ENCODE results near the gene RARRES2.
A peak's percentile ranks its signal among the peaks of the same experiment; 100 is the strongest.

The RARRES2 gene

GRCh38 chr7:150377635-150378034 lies 36.2 kb upstream of the RARRES2 start:
- no peak for DNase-seq (ENCODE audit: insufficient read length, low spot score)
- no peak for FAIRE-seq

DNA sequence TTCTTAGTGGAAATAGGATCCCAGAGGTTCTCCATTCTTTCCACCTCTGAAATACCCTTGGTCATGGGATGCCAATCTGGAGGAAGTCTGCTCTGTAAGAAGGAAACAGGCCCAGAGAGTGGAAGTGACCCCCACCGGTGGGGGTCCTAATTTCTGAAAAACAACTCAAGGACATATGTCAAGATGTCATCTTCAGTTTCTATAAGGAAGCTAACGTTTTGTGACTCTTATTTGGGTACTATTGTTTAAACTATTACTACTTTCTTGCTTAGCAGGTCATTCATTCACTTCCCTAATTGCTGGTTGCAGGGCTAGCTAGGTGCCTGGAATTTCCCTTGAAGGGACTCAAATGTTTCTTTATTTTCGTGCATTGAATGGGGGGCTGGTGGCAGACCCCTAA lies 35.8 kb upstream of the RARRES2 start:
- FAIRE-seq (no peak), DNase-seq (ENCODE audit: insufficient read length, low spot score) (no peak)

DNA sequence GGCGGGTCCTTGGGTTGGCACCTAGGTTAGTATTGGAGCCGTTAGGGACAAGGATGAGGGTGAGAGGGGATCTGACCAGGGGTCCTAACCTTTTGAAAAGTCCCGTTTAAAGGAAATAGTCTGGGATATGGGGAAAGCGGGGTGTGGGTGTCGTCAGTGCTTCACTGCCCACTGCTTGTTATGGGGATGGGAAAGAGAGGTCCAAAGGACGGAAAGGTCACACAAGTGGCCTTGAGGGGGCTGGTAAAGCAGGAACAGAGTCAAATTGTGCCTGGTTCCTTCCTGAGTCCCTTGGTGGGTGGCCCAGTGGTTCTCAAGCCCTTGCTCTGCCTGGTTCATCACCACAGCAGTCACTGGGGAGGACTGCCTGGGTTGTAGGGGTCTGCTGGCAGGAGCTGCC lies 35.1 kb upstream of the RARRES2 start:
- no peak for DNase-seq (ENCODE audit: insufficient read length, low spot score)
- FAIRE-seq, result no peak

- peak; percentile 31 for FAIRE-seq
These were observed 34.5 kb upstream of the RARRES2 start for GRCh38 chr7:150375662-150376521.

DNA sequence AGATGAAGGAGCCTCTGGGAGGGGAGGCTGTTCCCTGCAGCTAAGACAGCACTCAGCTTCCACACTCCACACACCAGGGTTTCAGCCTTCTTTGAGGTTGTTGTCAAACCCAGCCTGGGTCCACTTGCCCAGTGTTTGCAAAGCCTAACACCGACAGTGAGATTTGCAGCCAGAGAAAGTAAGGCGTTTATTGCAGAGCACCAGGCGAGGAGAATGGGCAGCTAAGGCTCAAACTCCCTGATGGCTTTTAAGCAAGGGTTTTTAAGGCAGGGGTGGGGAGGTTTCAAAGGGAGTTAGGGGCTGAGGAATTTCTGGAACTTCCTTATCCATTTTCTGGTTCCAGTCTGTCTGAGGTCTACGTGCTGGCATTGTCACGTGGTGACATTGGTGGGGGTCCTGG lies 33.0 kb upstream of the RARRES2 start:
- FAIRE-seq (no peak), DNase-seq (ENCODE audit: insufficient read length, low spot score) (no peak)

More at GRCh38 chr7:150375662-150376521, 34.5 kb upstream of the RARRES2 start:
- DNase-seq (ENCODE audit: insufficient read length, low spot score), result no peak

DNA sequence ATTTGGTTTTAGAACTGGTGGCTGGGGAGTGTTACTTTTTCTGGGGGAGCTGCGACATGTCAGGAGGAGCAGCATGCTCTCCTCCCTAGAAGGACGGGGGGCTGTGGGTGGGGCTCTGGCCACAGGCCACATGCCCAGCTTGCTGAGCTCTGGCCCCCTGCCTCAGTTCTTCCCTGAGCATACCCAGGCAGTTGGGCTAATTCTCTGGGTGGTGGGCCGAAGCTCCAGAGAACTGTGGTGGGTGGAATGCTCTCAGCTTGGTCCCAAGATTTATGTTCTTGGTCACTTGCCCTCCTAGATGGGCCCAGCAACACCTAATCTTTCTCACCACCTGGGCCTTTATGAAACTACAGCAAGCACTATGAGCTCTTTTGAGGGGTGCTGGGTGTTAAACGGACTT lies 32.6 kb upstream of the RARRES2 start:
- no peak for DNase-seq (ENCODE audit: insufficient read length, low spot score)
- FAIRE-seq, result no peak

DNA sequence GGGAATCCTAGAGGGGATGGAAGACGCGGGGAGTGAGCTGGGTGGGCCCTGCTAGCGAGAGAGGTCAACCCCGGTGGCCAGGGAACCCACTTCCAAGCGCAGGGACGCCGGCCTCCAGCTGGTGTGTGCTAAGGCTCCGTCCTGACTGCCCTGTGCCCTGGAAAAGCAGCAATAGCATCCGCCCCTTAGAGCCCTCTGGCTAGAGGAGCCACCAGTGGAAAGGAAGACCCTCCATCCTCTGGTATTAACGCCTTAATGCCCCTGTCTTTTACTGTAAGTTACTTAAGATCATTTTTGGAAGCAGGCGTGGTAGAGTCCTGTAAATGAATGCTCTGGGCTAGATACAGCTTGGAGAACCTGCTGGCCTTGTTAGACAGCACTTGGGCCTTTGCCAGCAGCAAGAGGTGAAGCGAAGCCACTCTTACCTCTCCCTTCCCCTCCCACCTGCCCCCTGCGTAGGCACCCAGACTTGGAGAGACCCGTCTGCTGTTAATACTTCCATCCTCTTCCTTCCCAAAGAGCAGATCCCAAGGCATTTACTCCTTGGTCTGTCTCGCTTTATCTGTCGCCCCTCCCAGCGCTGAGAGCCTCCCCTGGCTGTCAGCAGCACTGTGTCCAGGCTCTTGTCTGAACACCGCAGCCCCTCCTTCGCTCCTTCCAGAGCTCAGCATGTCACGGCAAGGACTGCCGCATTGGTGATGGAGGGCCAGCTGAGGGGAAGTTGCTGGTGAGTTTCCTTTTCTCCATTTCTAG lies 31.8 kb upstream of the RARRES2 start:
- FAIRE-seq, result no peak
- DNase-seq (ENCODE audit: insufficient read length, low spot score), result no peak

- FAIRE-seq, result no peak
- no peak for DNase-seq (ENCODE audit: insufficient read length, low spot score)
These were observed 31.0 kb upstream of the RARRES2 start for GRCh38 chr7:150372271-150373048.

- no peak for FAIRE-seq
These were observed 30.5 kb upstream of the RARRES2 start for GRCh38 chr7:150371996-150372270.

DNA sequence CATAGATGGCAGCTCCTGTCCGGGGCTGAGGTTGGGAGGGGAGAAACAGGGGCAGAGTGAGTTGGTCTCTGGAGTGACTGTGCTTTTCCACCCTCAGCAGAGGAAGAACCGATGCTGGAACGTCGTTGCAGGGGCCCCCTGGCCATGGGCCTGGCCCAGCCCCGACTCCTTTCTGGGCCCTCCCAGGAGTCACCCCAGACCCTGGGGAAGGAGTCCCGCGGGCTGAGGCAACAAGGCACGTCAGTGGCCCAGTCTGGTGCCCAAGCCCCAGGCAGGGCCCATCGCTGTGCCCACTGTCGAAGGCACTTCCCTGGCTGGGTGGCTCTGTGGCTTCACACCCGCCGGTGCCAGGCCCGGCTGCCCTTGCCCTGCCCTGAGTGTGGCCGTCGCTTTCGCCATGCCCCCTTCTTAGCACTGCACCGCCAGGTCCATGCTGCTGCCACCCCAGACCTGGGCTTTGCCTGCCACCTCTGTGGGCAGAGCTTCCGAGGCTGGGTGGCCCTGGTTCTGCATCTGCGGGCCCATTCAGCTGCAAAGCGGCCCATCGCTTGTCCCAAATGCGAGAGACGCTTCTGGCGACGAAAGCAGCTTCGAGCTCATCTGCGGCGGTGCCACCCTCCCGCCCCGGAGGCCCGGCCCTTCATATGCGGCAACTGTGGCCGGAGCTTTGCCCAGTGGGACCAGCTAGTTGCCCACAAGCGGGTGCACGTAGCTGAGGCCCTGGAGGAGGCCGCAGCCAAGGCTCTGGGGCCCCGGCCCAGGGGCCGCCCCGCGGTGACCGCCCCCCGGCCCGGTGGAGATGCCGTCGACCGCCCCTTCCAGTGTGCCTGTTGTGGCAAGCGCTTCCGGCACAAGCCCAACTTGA lies 29.9 kb upstream of the RARRES2 start:
- no peak for FAIRE-seq
- DNase-seq (ENCODE audit: insufficient read length, low spot score), result no peak

More at GRCh38 chr7:150371996-150372270, 30.5 kb upstream of the RARRES2 start:
- no peak for DNase-seq (ENCODE audit: insufficient read length, low spot score)

GRCh38 chr7:150370612-150371071 lies 29.2 kb upstream of the RARRES2 start:
- FAIRE-seq (no peak), DNase-seq (ENCODE audit: insufficient read length, low spot score) (no peak)

DNA sequence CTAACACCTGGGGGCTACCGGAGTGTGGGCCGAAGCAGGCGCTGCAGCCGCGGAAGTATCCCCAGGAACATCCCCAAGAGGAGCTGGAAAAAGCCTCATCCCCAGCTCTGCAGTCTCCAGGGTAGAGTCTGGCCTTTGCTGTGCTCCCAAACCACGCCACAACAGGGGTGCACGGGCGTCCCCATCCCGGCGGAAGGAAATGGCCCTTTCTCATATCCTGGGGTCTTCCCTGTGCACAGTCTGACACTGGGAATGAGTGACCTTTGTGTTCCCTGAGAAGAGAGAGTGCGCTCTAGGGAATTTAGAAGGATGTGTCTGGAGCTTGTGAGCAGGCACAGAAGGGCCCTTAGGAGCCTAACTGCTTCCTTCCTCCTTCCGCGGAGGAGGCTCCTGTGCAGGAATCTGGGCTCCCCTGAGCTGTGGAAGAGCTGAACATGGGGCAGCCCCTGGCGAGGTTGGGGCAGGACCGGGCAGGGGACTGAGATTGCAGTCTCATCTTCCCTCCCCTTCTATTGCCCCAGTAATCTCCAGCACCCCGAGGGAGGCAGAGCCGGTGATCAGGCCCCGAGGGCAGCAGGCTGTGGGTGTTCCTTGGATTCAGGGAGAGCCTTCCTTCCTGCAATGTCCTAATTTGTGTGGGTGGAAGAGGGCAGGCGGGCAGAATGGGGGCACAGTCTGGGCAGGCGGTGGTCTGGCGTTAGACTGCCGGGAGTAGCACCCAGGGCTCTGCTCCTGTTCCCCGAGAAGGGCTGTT lies 28.5 kb upstream of the RARRES2 start:
- no peak for DNase-seq (ENCODE audit: insufficient read length, low spot score)
- FAIRE-seq, result no peak

GRCh38 chr7:150368884-150369747 lies 27.7 kb upstream of the RARRES2 start:
- FAIRE-seq, result peak; percentile 73
- DNase-seq (ENCODE audit: insufficient read length, low spot score), result peak; percentile 93

DNA sequence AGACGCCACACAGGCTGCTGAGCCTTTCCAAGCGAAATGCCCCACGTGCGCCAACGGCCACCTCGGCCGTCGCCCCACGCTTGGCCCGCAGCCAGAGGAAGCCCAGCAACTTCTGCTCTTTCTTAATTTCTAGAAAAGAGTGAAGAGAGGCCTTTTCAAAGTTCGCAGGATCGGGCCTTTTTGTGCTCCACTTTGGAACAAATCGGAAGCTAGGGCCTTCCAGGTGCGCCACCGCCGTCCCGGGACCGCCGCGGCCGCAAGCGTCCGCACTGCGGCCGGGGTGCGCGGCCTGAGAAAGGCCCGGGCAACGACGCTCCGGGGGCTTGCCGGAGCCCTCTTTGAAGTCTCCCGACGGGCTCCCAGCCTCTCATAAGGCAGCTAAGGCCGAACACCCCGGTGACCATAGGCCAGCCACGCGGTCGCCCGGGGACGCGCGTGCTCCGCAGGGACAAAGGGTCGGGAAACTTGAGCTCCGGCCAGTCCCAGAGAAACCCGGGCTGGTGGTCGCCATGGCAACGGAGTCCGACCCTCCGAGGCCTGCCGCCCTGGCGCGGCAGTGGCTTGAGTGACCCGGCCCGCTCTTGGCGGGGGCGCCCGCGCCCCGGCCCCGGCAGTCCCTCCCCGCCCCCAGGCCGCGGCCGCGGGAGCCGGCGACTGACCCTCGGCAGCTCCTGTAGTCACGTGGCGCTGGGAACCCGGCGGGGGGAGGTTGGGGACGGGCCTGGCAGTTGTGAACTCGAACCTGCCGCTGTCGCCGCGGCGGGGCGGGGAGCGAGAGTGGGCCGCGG lies 26.9 kb upstream of the RARRES2 start, which contains the start of gene REPIN1:
Gene REPIN1, plus strand, starts transcription at position 727 of the 788 bp plus-strand sequence. CDS start 890 bp downstream, outside the sequence.
- DNase-seq (ENCODE audit: insufficient read length, low spot score) (peak; percentile 89), FAIRE-seq (peak; percentile 81)

DNA sequence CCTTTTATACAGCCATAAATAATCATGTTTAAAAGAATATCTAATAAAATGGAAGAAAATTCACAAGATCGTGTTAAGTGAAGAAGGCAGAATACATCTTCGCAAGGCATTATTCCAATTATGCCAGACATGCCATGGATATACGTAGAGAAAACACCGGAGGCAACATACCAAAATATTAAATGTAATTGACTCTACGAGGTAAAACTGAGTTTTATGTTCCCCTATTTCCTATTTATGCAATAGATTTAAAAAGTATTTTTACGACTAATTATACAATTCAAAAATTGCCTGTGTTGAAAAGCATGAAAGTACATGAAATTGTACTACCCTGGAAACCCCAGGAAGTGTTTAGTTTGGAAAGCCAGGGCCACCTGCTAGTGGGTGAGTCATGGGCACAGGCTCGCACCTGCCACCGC lies 26.3 kb upstream of the RARRES2 start:
- DNase-seq (ENCODE audit: insufficient read length, low spot score), result no peak

GRCh38 chr7:150365673-150366398 lies 24.4 kb upstream of the RARRES2 start:
- no peak for DNase-seq (ENCODE audit: insufficient read length, low spot score)
- peak; percentile 72 for FAIRE-seq

More for the DNA sequence above, 26.3 kb upstream of the RARRES2 start:
- FAIRE-seq, result peak; percentile 85

DNA sequence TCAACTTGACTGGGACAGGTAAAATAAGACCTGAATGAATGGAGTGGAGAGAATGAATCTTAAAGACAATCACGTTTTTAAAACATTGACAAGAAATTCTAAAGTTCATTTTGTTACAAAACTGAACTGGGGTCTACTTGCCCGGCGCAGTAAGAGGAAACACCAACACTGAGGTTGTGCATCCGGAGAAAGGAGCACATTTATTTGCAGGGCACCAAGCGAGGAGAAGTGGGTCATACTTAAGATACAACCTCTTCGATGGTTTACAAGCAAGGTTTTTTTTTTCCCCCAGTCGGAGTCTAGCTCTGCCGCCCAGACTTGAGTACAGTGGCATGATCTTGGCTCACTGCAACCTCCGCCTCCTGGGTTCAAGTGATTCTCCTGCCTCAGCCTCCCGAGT lies 23.8 kb upstream of the RARRES2 start:
- FAIRE-seq (no peak), DNase-seq (ENCODE audit: insufficient read length, low spot score) (no peak)
